MV-4-11 (cell line): Measurements from ENCODE around the gene TMEM245.
"Not testable (repeated sequence)": the region's sequence is repeated elsewhere in the genome, so short reads cannot be mapped to it uniquely, and the experiment has no call there.

Experiments used
- DNase-seq: peaks from one replicate; lab custom pipeline; 2025; lab: John Stamatoyannopoulos, UW

Gene TMEM245

GRCh38 chr9:109063760-109064159 is 56.0 kb downstream of the TMEM245 start:
- DNase-seq = peak; percentile 20

- DNase-seq = peak; percentile 18
Observed at GRCh38 chr9:109062543-109062942, 57.2 kb downstream of the TMEM245 start.

- DNase-seq = no peak
Observed at GRCh38 chr9:109060191-109060590, 59.6 kb downstream of the TMEM245 start.

GRCh38 chr9:109053121-109053520 is 66.6 kb downstream of the TMEM245 start:
- DNase-seq = not testable (repeated sequence)

- DNase-seq = peak; percentile 32
Observed at GRCh38 chr9:109052416-109052815, 67.3 kb downstream of the TMEM245 start.

- no peak for DNase-seq
Observed at GRCh38 chr9:109051733-109052132, 68.0 kb downstream of the TMEM245 start.

- DNase-seq = no peak
Observed at GRCh38 chr9:109050444-109050843, 69.3 kb downstream of the TMEM245 start.

- DNase-seq = no peak
Observed at GRCh38 chr9:109048822-109049221, 70.9 kb downstream of the TMEM245 start.

- no peak for DNase-seq
Observed at GRCh38 chr9:109047259-109047658, 72.5 kb downstream of the TMEM245 start.

- DNase-seq = no peak
Observed at GRCh38 chr9:109046346-109046745, 73.4 kb downstream of the TMEM245 start.

GRCh38 chr9:109043578-109043977 is 76.2 kb downstream of the TMEM245 start:
- DNase-seq = no peak

- no peak for DNase-seq
Observed at GRCh38 chr9:109040571-109040970, 79.2 kb downstream of the TMEM245 start.

GRCh38 chr9:109039539-109039938 is 80.2 kb downstream of the TMEM245 start:
- DNase-seq = no peak

- DNase-seq = no peak
Observed at GRCh38 chr9:109037946-109038715, 81.6 kb downstream of the TMEM245 start.

- no peak for DNase-seq
Observed at GRCh38 chr9:109036744-109037680, 82.7 kb downstream of the TMEM245 start.

GRCh38 chr9:109035684-109036423 is 83.9 kb downstream of the TMEM245 start:
- DNase-seq = no peak

- DNase-seq = no peak
Observed at GRCh38 chr9:109033941-109034700, 85.6 kb downstream of the TMEM245 start.

- no peak for DNase-seq
Observed at GRCh38 chr9:109031241-109031640, 88.5 kb downstream of the TMEM245 start.

- no peak for DNase-seq
Observed at GRCh38 chr9:109030426-109030825, 89.3 kb downstream of the TMEM245 start.

GRCh38 chr9:109028457-109028856 is 91.3 kb downstream of the TMEM245 start:
- no peak for DNase-seq

- DNase-seq = no peak
Observed at GRCh38 chr9:109027176-109027575, 92.6 kb downstream of the TMEM245 start.
